Measurements from ENCODE around the gene ARID1B.

ARID1B gene

DNA sequence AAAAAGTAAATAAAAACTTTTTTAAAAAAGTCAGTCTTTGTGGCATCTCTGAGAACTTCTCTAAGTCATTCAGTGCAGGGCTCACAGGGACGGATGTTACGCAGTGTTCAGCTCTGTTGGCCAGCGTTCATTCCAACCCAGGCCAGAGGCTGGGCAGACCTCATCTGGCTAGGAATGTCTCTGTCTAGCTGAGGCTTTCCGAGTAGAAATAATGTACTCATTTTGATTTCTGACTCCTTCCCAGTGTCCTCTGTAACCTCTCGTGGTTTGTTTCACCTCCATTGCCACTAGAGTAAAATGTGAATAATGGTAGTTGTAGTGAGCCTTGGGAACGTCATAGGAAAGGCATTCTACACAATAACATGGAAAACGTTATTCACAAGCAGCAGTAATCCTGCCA, 411.0 kb downstream of the ARID1B start:
- ATAC-seq (ENCODE audit: insufficient read depth, low read depth) (no peak), DNase-seq (no peak)
- Histone ChIP-seq H3K27ac (ENCODE audit: low read length) (no peak overlapping the region), H2AFZ (ENCODE audit: low read depth, low read length) (no peak overlapping the region), H3K79me2 (ENCODE audit: insufficient read depth, low read length) (no peaks in the 10 kb centered on the region), H3K4me2 (ENCODE audit: insufficient read depth, low read length) (no peak overlapping the region), H3K4me3 (ENCODE audit: low read depth in 1 of 2, low read length in 2 of 2) (no peak overlapping the region), H3K9me3 (ENCODE audit: insufficient read depth, low read length, severe bottlenecking) (no peaks in the 10 kb centered on the region), H3K27me3 (ENCODE audit: insufficient read depth, low read length, poor library complexity) (no peaks in the 10 kb centered on the region), H3K36me3 (ENCODE audit: insufficient read depth, low read length) (peaks cover 96% of the 10 kb centered on the region), H3K4me1 (ENCODE audit: insufficient read depth, low read length) (no peaks in the 10 kb centered on the region), H4K20me1 (ENCODE audit: insufficient read depth, low read length) (no peaks in the 10 kb centered on the region; the same call in none of the 2 replicates), H3K9ac (ENCODE audit: low read depth, low read length) (no peak overlapping the region)
- TF ChIP-seq, protein P1, sequence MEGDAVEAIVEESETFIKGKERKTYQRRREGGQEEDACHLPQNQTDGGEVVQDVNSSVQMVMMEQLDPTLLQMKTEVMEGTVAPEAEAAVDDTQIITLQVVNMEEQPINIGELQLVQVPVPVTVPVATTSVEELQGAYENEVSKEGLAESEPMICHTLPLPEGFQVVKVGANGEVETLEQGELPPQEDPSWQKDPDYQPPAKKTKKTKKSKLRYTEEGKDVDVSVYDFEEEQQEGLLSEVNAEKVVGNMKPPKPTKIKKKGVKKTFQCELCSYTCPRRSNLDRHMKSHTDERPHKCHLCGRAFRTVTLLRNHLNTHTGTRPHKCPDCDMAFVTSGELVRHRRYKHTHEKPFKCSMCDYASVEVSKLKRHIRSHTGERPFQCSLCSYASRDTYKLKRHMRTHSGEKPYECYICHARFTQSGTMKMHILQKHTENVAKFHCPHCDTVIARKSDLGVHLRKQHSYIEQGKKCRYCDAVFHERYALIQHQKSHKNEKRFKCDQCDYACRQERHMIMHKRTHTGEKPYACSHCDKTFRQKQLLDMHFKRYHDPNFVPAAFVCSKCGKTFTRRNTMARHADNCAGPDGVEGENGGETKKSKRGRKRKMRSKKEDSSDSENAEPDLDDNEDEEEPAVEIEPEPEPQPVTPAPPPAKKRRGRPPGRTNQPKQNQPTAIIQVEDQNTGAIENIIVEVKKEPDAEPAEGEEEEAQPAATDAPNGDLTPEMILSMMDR (IDR thresholded peaks at IDR 0.05; ENCODE audit: borderline replicate concordance, extremely low read depth, low read length, poor library complexity, severe bottlenecking): no peak
- no peak for TF ChIP-seq EZH2 (IDR thresholded peaks at IDR 0.05; ENCODE audit: borderline replicate concordance, low read depth, low read length, severe bottlenecking)

- TF ChIP-seq EZH2 (IDR thresholded peaks at IDR 0.05; ENCODE audit: borderline replicate concordance, low read depth, low read length, severe bottlenecking): no peak
- TF ChIP-seq, protein P1 (IDR thresholded peaks at IDR 0.05; ENCODE audit: borderline replicate concordance, extremely low read depth, low read length, poor library complexity, severe bottlenecking): no peak
- Histone ChIP-seq H3K4me2 (ENCODE audit: insufficient read depth, low read length) (no peak overlapping the region), H3K27ac (ENCODE audit: low read length) (no peak overlapping the region), H3K36me3 (ENCODE audit: insufficient read depth, low read length) (peaks cover 92% of the 10 kb centered on the region), H3K4me3 (ENCODE audit: low read depth in 1 of 2, low read length in 2 of 2) (no peak overlapping the region), H3K79me2 (ENCODE audit: insufficient read depth, low read length) (no peaks in the 10 kb centered on the region), H3K27me3 (ENCODE audit: insufficient read depth, low read length, poor library complexity) (no peaks in the 10 kb centered on the region), H2AFZ (ENCODE audit: low read depth, low read length) (no peak overlapping the region), H3K9me3 (ENCODE audit: insufficient read depth, low read length, severe bottlenecking) (no peaks in the 10 kb centered on the region), H4K20me1 (ENCODE audit: insufficient read depth, low read length) (peaks cover 3% of the 10 kb centered on the region; the same call in 1 of the 2 replicates), H3K4me1 (ENCODE audit: insufficient read depth, low read length) (peaks cover 17% of the 10 kb centered on the region), H3K9ac (ENCODE audit: low read depth, low read length) (no peak overlapping the region)
- no peak; the same call in 2 of the 3 replicates for ATAC-seq (ENCODE audit: insufficient read depth, low read depth)
- no peak for DNase-seq
Measured at GRCh38 chr6:157193443-157193996, 416.3 kb downstream of the ARID1B start.

DNA sequence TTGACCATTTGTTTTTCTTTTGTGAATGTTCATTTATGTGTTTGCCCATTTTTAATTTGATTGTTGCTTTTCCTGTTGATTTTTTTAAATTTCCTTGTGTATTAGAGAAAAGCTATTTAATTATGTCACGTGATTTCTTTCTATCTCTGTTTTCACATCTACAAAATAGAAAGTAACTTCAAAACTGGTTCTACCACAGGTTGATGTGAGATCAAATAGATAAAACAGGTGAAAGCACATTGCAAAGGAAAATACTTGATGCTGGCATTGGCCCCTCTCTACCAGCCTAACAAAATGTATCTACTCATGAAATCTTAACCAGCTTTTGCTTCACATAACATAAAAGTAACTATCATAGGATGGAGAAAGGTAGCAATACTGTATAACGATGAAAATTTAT, 416.9 kb downstream of the ARID1B start:
- no peak overlapping the region for H2AFZ ChIP-seq (ENCODE audit: low read depth, low read length)
- H3K9me3 ChIP-seq (ENCODE audit: insufficient read depth, low read length, severe bottlenecking): no peaks in the 10 kb centered on the region
- peaks cover 6% of the 10 kb centered on the region; the same call in 1 of the 2 replicates for H4K20me1 ChIP-seq (ENCODE audit: insufficient read depth, low read length)
- H3K9ac ChIP-seq (ENCODE audit: low read depth, low read length): no peak overlapping the region
- DNase-seq (no peak), ATAC-seq (ENCODE audit: insufficient read depth, low read depth) (no peak)
- H3K4me1 ChIP-seq (ENCODE audit: insufficient read depth, low read length): peaks cover 17% of the 10 kb centered on the region
- no peak overlapping the region for H3K27ac ChIP-seq (ENCODE audit: low read length)
- TF ChIP-seq EZH2 (IDR thresholded peaks at IDR 0.05; ENCODE audit: borderline replicate concordance, low read depth, low read length, severe bottlenecking): no peak
- TF ChIP-seq, protein P1 (IDR thresholded peaks at IDR 0.05; ENCODE audit: borderline replicate concordance, extremely low read depth, low read length, poor library complexity, severe bottlenecking): no peak
- H3K79me2 ChIP-seq (ENCODE audit: insufficient read depth, low read length): no peaks in the 10 kb centered on the region
- H3K27me3 ChIP-seq (ENCODE audit: insufficient read depth, low read length, poor library complexity): no peaks in the 10 kb centered on the region
- H3K4me3 ChIP-seq (ENCODE audit: low read depth in 1 of 2, low read length in 2 of 2): no peak overlapping the region
- H3K4me2 ChIP-seq (ENCODE audit: insufficient read depth, low read length): no peak overlapping the region
- H3K36me3 ChIP-seq (ENCODE audit: insufficient read depth, low read length): peaks cover 92% of the 10 kb centered on the region

All from DND-41 (cell line).